Measurements from ENCODE around the gene BACH1. TPM values are rescaled to one million over a fixed set of nuclear protein-coding genes. Genes with fewer than 3 reads are reported as not detected.
"Not testable (repeated sequence)": the region's sequence is repeated elsewhere in the genome, so short reads cannot be mapped to it uniquely, and the experiment has no call there.

BACH1 gene
- polyA plus RNA-seq (ENCODE audit: insufficient read length): 25.6 TPM

GRCh38 chr21:29298348-29299045 is at the start of gene BACH1:
TSS of gene BACH1 (plus strand) at chr21:29298922. CDS start at chr21:29321281, 22,359 bp downstream.
- peak; percentile 52 for DNase-seq (ENCODE audit: low read depth)

- DNase-seq (ENCODE audit: low read depth): not testable (repeated sequence)
These were observed 49.4 kb upstream of the BACH1 start for GRCh38 chr21:29249289-29249688.

- DNase-seq (ENCODE audit: low read depth): no peak
These were observed 48.1 kb upstream of the BACH1 start for GRCh38 chr21:29250636-29251035.

- not testable (repeated sequence) for DNase-seq (ENCODE audit: low read depth)
These were observed 44.9 kb upstream of the BACH1 start for GRCh38 chr21:29253861-29254260.

GRCh38 chr21:29254550-29254949 is 44.2 kb upstream of the BACH1 start:
- DNase-seq (ENCODE audit: low read depth): no peak

- no peak for DNase-seq (ENCODE audit: low read depth)
These were observed 42.4 kb upstream of the BACH1 start for GRCh38 chr21:29256126-29256910.

GRCh38 chr21:29257701-29258100 is 41.0 kb upstream of the BACH1 start:
- DNase-seq (ENCODE audit: low read depth): no peak

GRCh38 chr21:29258626-29259338 is 39.9 kb upstream of the BACH1 start:
- no peak for DNase-seq (ENCODE audit: low read depth)

GRCh38 chr21:29260461-29260860 is 38.3 kb upstream of the BACH1 start:
- no peak for DNase-seq (ENCODE audit: low read depth)

GRCh38 chr21:29261555-29262540 is 36.9 kb upstream of the BACH1 start:
- DNase-seq (ENCODE audit: low read depth): no peak

- no peak for DNase-seq (ENCODE audit: low read depth)
These were observed 34.0 kb upstream of the BACH1 start for GRCh38 chr21:29264721-29265120.

GRCh38 chr21:29265690-29266479 is 32.8 kb upstream of the BACH1 start:
- DNase-seq (ENCODE audit: low read depth): no peak

GRCh38 chr21:29267666-29268065 is 31.1 kb upstream of the BACH1 start:
- DNase-seq (ENCODE audit: low read depth): no peak

GRCh38 chr21:29271927-29272333 is 26.8 kb upstream of the BACH1 start:
- no peak for DNase-seq (ENCODE audit: low read depth)

- no peak for DNase-seq (ENCODE audit: low read depth)
These were observed 21.3 kb upstream of the BACH1 start for GRCh38 chr21:29277442-29277841.

- no peak for DNase-seq (ENCODE audit: low read depth)
These were observed 19.2 kb upstream of the BACH1 start for GRCh38 chr21:29279558-29279957.

GRCh38 chr21:29281801-29282200 is 16.9 kb upstream of the BACH1 start:
- DNase-seq (ENCODE audit: low read depth): not testable (repeated sequence)

- DNase-seq (ENCODE audit: low read depth): no peak
These were observed 11.3 kb upstream of the BACH1 start for GRCh38 chr21:29287383-29287782.

GRCh38 chr21:29288239-29288638 is 10.5 kb upstream of the BACH1 start:
- DNase-seq (ENCODE audit: low read depth): no peak

GRCh38 chr21:29289317-29289716 is 9.4 kb upstream of the BACH1 start:
- DNase-seq (ENCODE audit: low read depth): no peak
